ENCODE data around the gene CCDC33.

Gene CCDC33

GRCh38 chr15:74293021-74293810, 57.1 kb downstream of the CCDC33 start:
- Histone ChIP-seq H2AFZ (ENCODE audit: low read length) (no peak overlapping the region), H3K36me3 (replicated peaks; ENCODE audit: insufficient read depth, low read length) (no peaks in the 10 kb centered on the region), H3K9me2 (replicated peaks; ENCODE audit: insufficient read depth, low read length) (no peaks in the 10 kb centered on the region), H3K9me3 (replicated peaks; ENCODE audit: insufficient read depth, low read length) (no peaks in the 10 kb centered on the region), H3F3A (ENCODE audit: insufficient read depth, low read length) (no peaks in the 10 kb centered on the region), H3K27me3 (replicated peaks; ENCODE audit: insufficient read depth, low read length) (peaks cover 61% of the 10 kb centered on the region), H3K4me2 (ENCODE audit: low read depth, low read length) (no peak overlapping the region), H3K4me1 (ENCODE audit: low read length) (no peaks in the 10 kb centered on the region), H3K79me2 (ENCODE audit: low read length) (no peaks in the 10 kb centered on the region), H3K27ac (ENCODE audit: low read length) (no peak overlapping the region), H3K4me3 (ENCODE audit: low read length) (no peak overlapping the region), H4K20me1 (ENCODE audit: insufficient read depth, low read length) (no peaks in the 10 kb centered on the region), H3K9ac (ENCODE audit: low read length) (no peak overlapping the region)
- no peak for DNase-seq
- no peak for TF ChIP-seq EZH2phosphoT487 (IDR thresholded peaks at IDR 0.05; ENCODE audit: low read length)
- TF ChIP-seq, protein P1, sequence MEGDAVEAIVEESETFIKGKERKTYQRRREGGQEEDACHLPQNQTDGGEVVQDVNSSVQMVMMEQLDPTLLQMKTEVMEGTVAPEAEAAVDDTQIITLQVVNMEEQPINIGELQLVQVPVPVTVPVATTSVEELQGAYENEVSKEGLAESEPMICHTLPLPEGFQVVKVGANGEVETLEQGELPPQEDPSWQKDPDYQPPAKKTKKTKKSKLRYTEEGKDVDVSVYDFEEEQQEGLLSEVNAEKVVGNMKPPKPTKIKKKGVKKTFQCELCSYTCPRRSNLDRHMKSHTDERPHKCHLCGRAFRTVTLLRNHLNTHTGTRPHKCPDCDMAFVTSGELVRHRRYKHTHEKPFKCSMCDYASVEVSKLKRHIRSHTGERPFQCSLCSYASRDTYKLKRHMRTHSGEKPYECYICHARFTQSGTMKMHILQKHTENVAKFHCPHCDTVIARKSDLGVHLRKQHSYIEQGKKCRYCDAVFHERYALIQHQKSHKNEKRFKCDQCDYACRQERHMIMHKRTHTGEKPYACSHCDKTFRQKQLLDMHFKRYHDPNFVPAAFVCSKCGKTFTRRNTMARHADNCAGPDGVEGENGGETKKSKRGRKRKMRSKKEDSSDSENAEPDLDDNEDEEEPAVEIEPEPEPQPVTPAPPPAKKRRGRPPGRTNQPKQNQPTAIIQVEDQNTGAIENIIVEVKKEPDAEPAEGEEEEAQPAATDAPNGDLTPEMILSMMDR (IDR thresholded peaks at IDR 0.05; ENCODE audit: low read length), result no peak
- no peak for TF ChIP-seq EZH2 (optimal IDR thresholded peaks at IDR 0.05; ENCODE audit: low read depth, low read length)

GRCh38 chr15:74294010-74294409, 57.9 kb downstream of the CCDC33 start:
- Histone ChIP-seq H3K9me2 (replicated peaks; ENCODE audit: insufficient read depth, low read length) (no peaks in the 10 kb centered on the region), H3K4me2 (ENCODE audit: low read depth, low read length) (no peak overlapping the region), H3K9ac (ENCODE audit: low read length) (no peak overlapping the region), H3K4me1 (ENCODE audit: low read length) (no peaks in the 10 kb centered on the region), H3K4me3 (ENCODE audit: low read length) (no peak overlapping the region), H3K9me3 (replicated peaks; ENCODE audit: insufficient read depth, low read length) (no peaks in the 10 kb centered on the region), H3F3A (ENCODE audit: insufficient read depth, low read length) (no peaks in the 10 kb centered on the region), H4K20me1 (ENCODE audit: insufficient read depth, low read length) (no peaks in the 10 kb centered on the region), H2AFZ (ENCODE audit: low read length) (no peak overlapping the region), H3K36me3 (replicated peaks; ENCODE audit: insufficient read depth, low read length) (no peaks in the 10 kb centered on the region), H3K79me2 (ENCODE audit: low read length) (no peaks in the 10 kb centered on the region), H3K27me3 (replicated peaks; ENCODE audit: insufficient read depth, low read length) (peaks cover 61% of the 10 kb centered on the region), H3K27ac (ENCODE audit: low read length) (no peak overlapping the region)
- DNase-seq, result no peak
- TF ChIP-seq, protein P1 (IDR thresholded peaks at IDR 0.05; ENCODE audit: low read length), result no peak
- TF ChIP-seq EZH2phosphoT487 (IDR thresholded peaks at IDR 0.05; ENCODE audit: low read length) (no peak), EZH2 (optimal IDR thresholded peaks at IDR 0.05; ENCODE audit: low read depth, low read length) (no peak)

GRCh38 chr15:74295800-74296199, 59.7 kb downstream of the CCDC33 start:
- DNase-seq, result no peak
- H3K27ac ChIP-seq (ENCODE audit: low read length), result no peak overlapping the region
- H3K9me3 ChIP-seq (replicated peaks; ENCODE audit: insufficient read depth, low read length), result no peaks in the 10 kb centered on the region
- no peak overlapping the region for H3K4me2 ChIP-seq (ENCODE audit: low read depth, low read length)
- H3K4me3 ChIP-seq (ENCODE audit: low read length), result no peak overlapping the region
- no peak overlapping the region for H2AFZ ChIP-seq (ENCODE audit: low read length)
- H3K27me3 ChIP-seq (replicated peaks; ENCODE audit: insufficient read depth, low read length), result peaks cover 69% of the 10 kb centered on the region
- H3K9me2 ChIP-seq (replicated peaks; ENCODE audit: insufficient read depth, low read length), result no peaks in the 10 kb centered on the region
- no peaks in the 10 kb centered on the region for H3F3A ChIP-seq (ENCODE audit: insufficient read depth, low read length)
- H4K20me1 ChIP-seq (ENCODE audit: insufficient read depth, low read length), result no peaks in the 10 kb centered on the region
- H3K36me3 ChIP-seq (replicated peaks; ENCODE audit: insufficient read depth, low read length), result no peaks in the 10 kb centered on the region
- H3K4me1 ChIP-seq (ENCODE audit: low read length), result no peaks in the 10 kb centered on the region
- TF ChIP-seq EZH2phosphoT487 (IDR thresholded peaks at IDR 0.05; ENCODE audit: low read length) (no peak), EZH2 (optimal IDR thresholded peaks at IDR 0.05; ENCODE audit: low read depth, low read length) (no peak)
- TF ChIP-seq, protein P1 (IDR thresholded peaks at IDR 0.05; ENCODE audit: low read length), result no peak
- H3K9ac ChIP-seq (ENCODE audit: low read length), result no peak overlapping the region
- H3K79me2 ChIP-seq (ENCODE audit: low read length), result no peaks in the 10 kb centered on the region
